Measurements from ENCODE around the gene OR2M4. TPM values are rescaled to one million over a fixed set of nuclear protein-coding genes. Genes with fewer than 3 reads are reported as not detected.

Gene OR2M4, protein sequence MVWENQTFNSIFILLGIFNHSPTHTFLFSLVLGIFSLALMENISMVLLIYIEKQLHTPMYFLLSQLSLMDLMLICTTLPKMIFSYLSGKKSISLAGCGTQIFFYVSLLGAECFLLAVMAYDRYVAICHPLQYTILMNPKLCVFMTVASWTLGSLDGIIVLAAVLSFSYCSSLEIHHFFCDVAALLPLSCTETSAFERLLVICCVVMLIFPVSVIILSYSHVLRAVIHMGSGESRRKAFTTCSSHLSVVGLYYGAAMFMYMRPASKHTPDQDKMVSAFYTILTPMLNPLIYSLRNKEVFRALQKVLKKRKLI
- total RNA-seq = not detected in 2 replicates

DNA sequence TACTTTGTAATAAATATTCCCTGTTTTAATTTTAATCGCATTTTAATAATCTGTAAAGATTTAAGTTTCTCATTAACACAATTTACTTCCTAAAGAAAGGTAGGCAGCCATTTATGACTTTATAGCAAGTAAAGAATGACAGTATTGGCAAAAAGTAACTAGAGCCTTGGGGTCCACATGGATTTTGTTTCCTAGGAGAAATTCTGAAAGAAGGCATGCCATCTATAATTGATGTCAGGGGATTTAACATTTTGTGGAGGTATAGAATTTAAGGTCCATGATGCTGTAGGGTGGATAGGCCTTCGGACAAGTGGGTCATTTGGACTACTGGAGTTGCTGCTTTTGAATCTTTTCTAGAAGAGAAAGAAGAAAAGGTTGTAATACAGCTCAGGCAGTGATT is at the start of gene OR2M4:
TSS of gene OR2M4 (plus strand) at position 301 of the 400 bp plus-strand sequence. CDS start 7,512 bp downstream, outside the sequence.

DNA sequence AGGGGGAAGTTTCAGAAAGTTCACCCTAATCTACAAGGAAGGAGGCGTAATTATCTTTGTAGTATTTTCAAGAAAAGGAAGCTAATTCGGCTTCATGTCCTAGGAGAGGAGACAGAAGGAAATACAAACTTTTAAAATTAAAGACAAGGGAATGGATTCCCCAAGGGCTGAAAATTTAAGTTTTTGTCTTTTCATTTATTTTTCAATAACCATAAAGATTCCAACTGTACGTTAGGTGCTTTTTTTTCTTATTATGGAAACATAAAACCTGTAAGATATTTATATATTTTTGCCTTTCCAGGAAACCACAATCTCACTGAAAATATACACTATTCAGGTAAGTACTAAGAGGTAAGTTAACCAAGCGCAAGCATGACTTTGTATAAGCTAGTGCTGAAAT is 34.3 kb upstream of the OR2M4 start, which contains the start of gene OR2M3:
TSS of gene OR2M3 (plus strand) at position 301 of the 400 bp plus-strand sequence. CDS start 5,803 bp downstream, outside the sequence.

DNA sequence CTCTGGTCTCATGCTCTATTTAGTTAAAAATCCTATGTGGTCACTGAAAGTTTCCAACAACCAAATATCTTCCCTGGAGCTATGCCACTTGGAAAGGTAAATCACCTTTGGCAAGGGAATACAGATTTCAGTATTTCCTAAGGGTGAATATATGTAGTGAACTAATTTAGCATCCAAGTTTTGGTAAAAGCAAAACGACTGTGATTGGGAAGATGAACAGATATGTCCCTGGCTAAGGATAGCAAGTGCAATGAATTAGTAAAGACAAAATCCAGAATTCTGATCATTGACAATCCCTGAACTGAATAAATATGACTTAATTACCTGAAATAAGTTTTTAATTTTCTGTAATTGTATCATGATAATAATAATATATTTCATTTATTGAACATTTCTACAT is 46.7 kb downstream of the OR2M4 start, which contains the start of gene OR2T33:
TSS of gene OR2T33 (minus strand) at position 101 of the 400 bp plus-strand sequence. CDS start 4,162 bp downstream, outside the sequence.

Other genes starting within 250 kb of the OR2M4 start
- not detected in 2 replicates for gene OR2L5, start 217.8 kb upstream of the OR2M4 start, total RNA-seq
- gene OR2L2, start 201.3 kb upstream of the OR2M4 start, total RNA-seq = not detected in 2 replicates
- gene OR2L3, start 184.6 kb upstream of the OR2M4 start, total RNA-seq = not detected in 2 replicates
- 0.08 and 0.23 TPM in 2 replicates for gene OR2L13, start 136.2 kb upstream of the OR2M4 start, total RNA-seq
- not detected in 2 replicates for gene OR2M5, start 86.3 kb upstream of the OR2M4 start, total RNA-seq
- not detected in 2 replicates for gene OR2M2, start 56.6 kb upstream of the OR2M4 start, total RNA-seq
- not detected in 2 replicates for gene OR2M3, start 34.2 kb upstream of the OR2M4 start, total RNA-seq
- not detected in 2 replicates for gene OR2T33, start 46.6 kb downstream of the OR2M4 start, total RNA-seq
- not detected in 2 replicates for gene OR2T12, start 72.0 kb downstream of the OR2M4 start, total RNA-seq
- gene OR2M7, start 93.2 kb downstream of the OR2M4 start, total RNA-seq = not detected in 2 replicates
- gene OR14C36, start 117.4 kb downstream of the OR2M4 start, total RNA-seq = not detected in 2 replicates
- gene OR2T4, start 130.2 kb downstream of the OR2M4 start, total RNA-seq = not detected in 2 replicates
- gene OR2T6, start 144.3 kb downstream of the OR2M4 start, total RNA-seq = not detected in 2 replicates
- gene OR2T1, start 171.6 kb downstream of the OR2M4 start, total RNA-seq = not detected in 2 replicates
- gene OR2T2, start 214.2 kb downstream of the OR2M4 start, total RNA-seq = not detected in 2 replicates
- not detected in 2 replicates for gene OR2T3, start 241.9 kb downstream of the OR2M4 start, total RNA-seq

Measured in hair follicular keratinocyte (primary cell).